Central memory CD8-positive, alpha-beta T cell (primary cell): ENCODE measurements around the gene TMEM225B.
"Not testable (repeated sequence)": the region's sequence is repeated elsewhere in the genome, so short reads cannot be mapped to it uniquely, and the experiment has no call there.

Experiments
- ATAC-seq: fragments of 150-1000 bp; cut with Tn5 transposase; replicated peaks from 2 replicates; pipeline ENCODE4 v1.10.0; 2022; ENCODE audit warnings: mild to moderate bottlenecking, moderate FRiP score, moderate number of reproducible peaks; ENCODE audit not compliant: poor library complexity, severe bottlenecking; ENCODE audit errors: extremely low read depth
- DNase-seq, 2 donors: peaks; one replicate each; pipeline ENCODE4 v3.0.0; 2021; ENCODE audit warnings: low spot score in 2 of 2
- H3K27ac Mint-ChIP-seq: one replicate; pipeline ENCODE4 v1.8.0; 2022; ENCODE audit warnings: low read depth, mild to moderate bottlenecking, moderate library complexity, mixed read lengths
- H3K27me3 Mint-ChIP-seq: one replicate; pipeline ENCODE4 v1.8.0; 2022; ENCODE audit warnings: mixed read lengths
- H3K36me3 Mint-ChIP-seq: one replicate; pipeline ENCODE4 v1.8.0; 2022; ENCODE audit warnings: mild to moderate bottlenecking, moderate library complexity, mixed read lengths; ENCODE audit not compliant: insufficient read depth
- H3K4me1 Mint-ChIP-seq: one replicate; pipeline ENCODE4 v1.8.0; 2022; ENCODE audit warnings: mixed read lengths
- H3K4me3 Mint-ChIP-seq: one replicate; pipeline ENCODE4 v1.8.0; 2022; ENCODE audit warnings: mild to moderate bottlenecking, moderate library complexity, mixed read lengths
- H3K9me3 Mint-ChIP-seq: one replicate; pipeline ENCODE4 v1.8.0; 2022; ENCODE audit warnings: mixed read lengths

The TMEM225B gene

DNA sequence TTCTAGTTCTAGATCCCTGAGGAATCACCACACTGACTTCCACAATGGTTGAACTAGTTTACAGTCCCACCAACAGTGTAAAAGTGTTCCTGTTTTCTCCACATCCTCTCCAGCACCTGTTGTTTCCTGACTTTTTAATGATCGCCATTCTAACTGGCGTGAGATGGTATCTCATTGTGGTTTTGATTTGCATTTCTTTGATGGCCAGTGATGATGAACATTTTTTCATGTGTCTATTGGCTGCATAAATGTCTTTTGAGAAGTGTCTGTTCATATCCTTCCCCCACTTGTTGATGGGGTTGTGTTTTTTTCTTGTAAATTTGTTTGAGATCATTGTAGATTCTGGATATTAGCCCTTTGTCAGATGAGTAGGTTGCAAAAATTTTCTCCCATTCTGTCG is 56.6 kb downstream of the TMEM225B start:
- not testable (repeated sequence) for H3K4me3 Mint-ChIP-seq, ATAC-seq, DNase-seq, H3K27ac Mint-ChIP-seq, H3K36me3 Mint-ChIP-seq, H3K27me3 Mint-ChIP-seq, H3K4me1 Mint-ChIP-seq, H3K9me3 Mint-ChIP-seq

DNA sequence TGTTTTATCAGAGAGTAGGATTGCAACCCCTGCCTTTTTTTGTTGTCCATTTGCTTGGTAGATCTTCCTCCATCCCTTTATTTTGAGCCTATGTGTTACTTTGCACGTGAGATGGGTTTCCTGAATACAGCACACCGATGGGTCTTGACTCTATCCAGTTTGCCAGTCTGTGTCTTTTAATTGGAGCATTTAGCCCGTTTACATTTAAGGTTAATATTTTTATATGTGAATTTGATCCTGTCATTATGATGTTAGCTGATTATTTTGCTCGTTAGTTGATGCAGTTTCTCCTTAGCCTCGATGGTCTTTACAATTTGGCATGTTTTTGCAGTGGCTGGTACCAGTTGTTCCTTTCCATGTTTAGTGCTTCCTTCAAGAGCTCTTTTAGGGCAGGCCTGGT is 59.8 kb downstream of the TMEM225B start:
- H3K27me3 Mint-ChIP-seq, H3K27ac Mint-ChIP-seq, H3K9me3 Mint-ChIP-seq, H3K4me3 Mint-ChIP-seq, DNase-seq, H3K36me3 Mint-ChIP-seq, ATAC-seq, H3K4me1 Mint-ChIP-seq: not testable (repeated sequence)
